Measurements from ENCODE around the gene PPP2R5C.

DNA sequence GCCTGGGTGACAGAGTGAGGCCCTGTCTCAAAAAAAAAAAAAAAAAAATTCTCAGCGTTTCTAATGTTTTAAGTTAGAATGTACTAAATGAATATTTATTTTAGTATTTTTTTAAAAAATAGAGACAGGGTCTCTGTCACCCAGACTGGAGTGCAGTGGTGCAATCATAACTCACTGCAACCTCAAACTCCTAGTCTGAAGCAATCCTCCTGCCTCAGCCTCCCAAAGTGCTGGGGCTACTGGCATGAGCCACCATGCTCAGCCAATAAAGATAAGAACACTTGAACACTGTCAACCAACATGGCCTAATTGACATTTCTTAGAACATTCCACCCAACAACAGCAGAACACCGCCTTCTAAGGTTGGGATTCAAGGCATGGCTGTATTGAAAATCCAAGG lies 197.8 kb downstream of the PPP2R5C start:
- TF ChIP-seq CTCF (IDR thresholded peaks at IDR 0.05) = no peak
- TF ChIP-seq FOXP4 (CRISPR knock-in tag; IDR thresholded peaks at IDR 0.05) = no peak
- TF ChIP-seq SOX15 (CRISPR knock-in tag; IDR thresholded peaks at IDR 0.05) = no peak

All from WTC11 (cell line).